HepG2 (cell line): ENCODE data around the gene FBRSL1.

ENCODE experiments used
- ARID5B ChIP-seq: IDR thresholded peaks from 2 replicates; pipeline ENCODE4 v1.4.0; 2020; ENCODE audit warnings: mild to moderate bottlenecking, missing genetic modification reagents
- CTCF ChIP-seq: sonication (generic); formaldehyde crosslinking; IDR thresholded peaks from 2 replicates; pipeline ENCODE4 v1.5.0; 2020; ENCODE audit warnings: mild to moderate bottlenecking, missing genetic modification reagents, moderate library complexity
- HDAC2 ChIP-seq: sonication (generic); formaldehyde crosslinking; IDR thresholded peaks from 2 replicates; pipeline ENCODE4 v1.4.0; 2020; ENCODE audit warnings: missing genetic modification reagents
- JUN ChIP-seq: sonication (generic); formaldehyde crosslinking; IDR thresholded peaks from 2 replicates; pipeline ENCODE4 v1.4.0; 2020; ENCODE audit warnings: mild to moderate bottlenecking, missing genetic modification reagents
- MXI1 ChIP-seq: IDR thresholded peaks from 3 replicates; pipeline ENCODE4 v1.6.1; 2012; ENCODE audit warnings: low read depth, low read length, inconsistent platforms, borderline replicate concordance
- NFE2 ChIP-seq: sonication (generic); formaldehyde crosslinking; IDR thresholded peaks from 2 replicates; pipeline ENCODE4 v1.4.0; 2020; ENCODE audit warnings: missing genetic modification reagents

GRCh38 chr12:132447731-132448462, 42.1 kb upstream of the FBRSL1 start:
- TF ChIP-seq JUN (CRISPR knock-in tag) = no peak
- no peak for TF ChIP-seq ARID5B (CRISPR knock-in tag)
- no peak for TF ChIP-seq NFE2 (CRISPR knock-in tag)
- TF ChIP-seq HDAC2 (CRISPR knock-in tag) = no peak
- TF ChIP-seq MXI1 = no peak
- TF ChIP-seq CTCF (CRISPR knock-in tag) = no peak
